SK-MEL-5 (cell line): ENCODE data around the gene VIPR2. TPM values are rescaled to one million over a fixed set of nuclear protein-coding genes. Genes with fewer than 3 reads are reported as not detected.

ENCODE experiments used
- DNase-seq: peaks from one replicate; pipeline ENCODE4 v3.0.0-alpha.2; 2016; ENCODE audit warnings: low read depth, low spot score
- in situ Hi-C: cut with HindIII; loops from 2 replicates; pipeline ENCODE4 v1.10.0; 2016; ENCODE audit warnings: low sequenced_read_pairs, high pct_unique_total_duplicates, low pct_unique_long_range_greater_than_20kb
- total RNA-seq: library from RNA; depleted of rRNA; stranded (reverse); fragments of >200 nt; shearing (Covaris generic); gene quantifications from 2 replicates; pipeline ENCODE4 v1.2.3, GENCODE V29; 2014

Gene VIPR2
- total RNA-seq, 1 experiment from 2014 or later, result not detected

GRCh38 chr7:159160450-159160849 lies 15.8 kb upstream of the VIPR2 start:
- in situ Hi-C loops, result no loop called here

GRCh38 chr7:159159731-159160130 lies 15.1 kb upstream of the VIPR2 start:
- no peak for DNase-seq
- in situ Hi-C loops, result no loop called here

More at GRCh38 chr7:159160450-159160849, 15.8 kb upstream of the VIPR2 start:
- DNase-seq, result no peak

GRCh38 chr7:159158888-159159405 lies 14.3 kb upstream of the VIPR2 start:
- in situ Hi-C loops, result no loop called here

GRCh38 chr7:159158125-159158887 lies 13.6 kb upstream of the VIPR2 start:
- in situ Hi-C loops, result no loop called here
- DNase-seq, result no peak

More at GRCh38 chr7:159158888-159159405, 14.3 kb upstream of the VIPR2 start:
- no peak for DNase-seq

- in situ Hi-C loops, result no loop called here
- no peak for DNase-seq
Measured at GRCh38 chr7:159157714-159158113, 13.0 kb upstream of the VIPR2 start.

GRCh38 chr7:159156436-159157245 lies 12.0 kb upstream of the VIPR2 start:
- in situ Hi-C loops, result no loop called here
- no peak for DNase-seq

- in situ Hi-C loops, result no loop called here
- no peak for DNase-seq
Measured at GRCh38 chr7:159155410-159155809, 10.7 kb upstream of the VIPR2 start.

- DNase-seq, result peak; percentile 41
- in situ Hi-C loops, result no loop called here
Measured at GRCh38 chr7:159154243-159154642, 9.6 kb upstream of the VIPR2 start.

- no peak for DNase-seq
- in situ Hi-C loops, result no loop called here
Measured at GRCh38 chr7:159153511-159153910, 8.8 kb upstream of the VIPR2 start.

GRCh38 chr7:159152816-159153215 lies 8.1 kb upstream of the VIPR2 start:
- DNase-seq, result no peak
- in situ Hi-C loops, result no loop called here

- DNase-seq, result no peak
- in situ Hi-C loops, result no loop called here
Measured at GRCh38 chr7:159151231-159151630, 6.6 kb upstream of the VIPR2 start.

GRCh38 chr7:159149488-159149887 lies 4.8 kb upstream of the VIPR2 start:
- no peak for DNase-seq
- in situ Hi-C loops, result no loop called here

- in situ Hi-C loops, result no loop called here
- DNase-seq, result no peak
Measured at GRCh38 chr7:159148430-159149395, 4.0 kb upstream of the VIPR2 start.

- in situ Hi-C loops, result no loop called here
- DNase-seq, result no peak
Measured at GRCh38 chr7:159147687-159148086, 3.0 kb upstream of the VIPR2 start.

GRCh38 chr7:159147246-159147645 lies 2.6 kb upstream of the VIPR2 start:
- in situ Hi-C loops, result no loop called here
- DNase-seq, result no peak

GRCh38 chr7:159146084-159146858 lies 1.6 kb upstream of the VIPR2 start:
- DNase-seq, result no peak
- in situ Hi-C loops, result no loop called here

GRCh38 chr7:159145490-159145855 lies 806 bp upstream of the VIPR2 start:
- DNase-seq, result no peak
- in situ Hi-C loops, result no loop called here
